ENCODE measurements around the gene SMU1.

GRCh38 chr9:33104401-33104800, 27.9 kb upstream of the SMU1 start:
- TF ChIP-seq SIN3A (IDR thresholded peaks at IDR 0.05; ENCODE audit: borderline replicate concordance, insufficient read depth, low read length) (no peak), REST (IDR thresholded peaks at IDR 0.05; ENCODE audit: insufficient read depth in 1 of 2, low read depth in 2 of 2, low read length in 2 of 2) (no peak)

Data from PFSK-1 (cell line).